GM18861 (cell line): Measurements from ENCODE around the gene RBM4B.

ENCODE experiments used
- ATAC-seq: cut with Tn5 transposase; IDR thresholded peaks from one replicate; pipeline ENCODE4 v1.9.1; 2021; ENCODE audit not compliant: unreplicated experiment

Gene RBM4B

DNA sequence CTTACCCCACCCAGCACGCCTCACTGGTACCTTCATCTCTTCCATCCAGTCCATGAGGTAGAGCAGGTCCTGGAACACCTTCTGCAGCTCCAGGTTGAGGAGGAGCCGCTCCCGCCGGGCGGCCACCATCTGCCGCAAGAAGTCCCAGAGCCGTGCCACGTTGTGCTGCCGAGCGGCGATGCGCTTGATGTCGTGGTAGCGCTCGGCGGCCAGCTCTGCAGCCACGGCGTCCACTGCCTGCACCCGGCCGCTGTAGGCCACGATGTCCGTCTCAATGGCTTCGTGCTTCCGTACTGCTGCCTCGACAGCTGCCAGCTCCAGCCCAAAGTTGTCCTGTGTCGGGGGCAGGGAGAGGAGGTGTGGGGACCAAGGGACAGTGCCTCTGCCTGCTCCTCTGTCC lies 29.8 kb upstream of the RBM4B start:
- ATAC-seq, result no peak

DNA sequence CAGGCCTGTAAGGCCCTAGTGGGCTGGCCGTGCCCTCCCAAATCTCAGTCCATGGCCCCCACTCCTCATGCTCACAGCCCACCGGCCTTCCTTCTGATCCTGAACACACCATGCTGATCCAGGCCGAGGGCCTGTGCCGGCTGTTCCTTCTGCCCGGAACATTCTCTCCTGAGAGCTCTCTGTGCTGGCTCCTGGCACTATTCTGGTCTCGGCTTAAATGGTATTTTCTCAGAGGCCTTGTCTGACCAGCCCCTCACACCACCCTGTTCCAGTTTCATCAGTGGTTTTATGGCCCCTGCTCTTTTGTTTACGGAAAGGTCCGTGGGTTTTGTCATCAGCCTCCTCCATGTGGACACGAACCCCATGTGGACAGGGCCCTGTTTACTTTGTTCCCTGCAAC lies 29.3 kb upstream of the RBM4B start:
- no peak for ATAC-seq

DNA sequence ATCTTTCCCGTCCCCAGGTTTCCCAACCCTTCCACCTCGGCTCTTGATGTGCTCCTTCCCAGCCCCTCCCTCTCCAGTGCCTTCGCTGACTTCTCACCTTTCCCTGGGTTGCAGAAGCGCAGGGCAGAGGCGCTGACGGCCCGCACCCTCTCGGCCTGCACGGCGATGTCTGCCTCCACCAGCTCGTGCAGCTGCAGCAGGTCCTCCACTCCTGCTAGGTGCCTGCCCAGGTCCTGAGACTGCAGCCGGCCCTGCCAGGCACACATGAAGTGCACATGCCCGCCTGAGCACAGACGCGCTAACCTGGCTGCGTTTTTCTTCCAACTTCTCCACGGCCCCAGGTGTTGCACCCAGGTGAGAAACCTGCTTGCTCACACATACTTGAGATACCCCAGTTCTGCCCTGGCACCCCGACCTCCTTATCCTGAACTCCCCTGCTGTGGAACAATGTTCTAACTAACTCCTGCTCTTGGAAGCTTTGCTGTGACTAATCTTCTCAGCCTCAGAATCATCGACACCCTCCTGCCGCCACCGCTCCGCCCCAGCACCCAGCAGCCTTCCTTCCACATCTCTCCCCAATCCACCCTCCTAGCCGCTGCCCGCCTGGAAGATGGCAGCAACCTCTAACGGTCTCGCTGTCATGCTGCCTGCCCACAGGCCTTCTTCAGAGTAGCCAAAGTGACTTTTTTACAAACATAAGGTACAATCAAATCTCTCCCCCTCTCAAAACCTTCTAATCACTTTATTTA lies 28.1 kb upstream of the RBM4B start:
- ATAC-seq, result no peak

GRCh38 chr11:66704659-66705360 lies 27.1 kb upstream of the RBM4B start:
- ATAC-seq, result no peak

- ATAC-seq, result no peak
Measured at GRCh38 chr11:66701432-66702240, 23.9 kb upstream of the RBM4B start.

DNA sequence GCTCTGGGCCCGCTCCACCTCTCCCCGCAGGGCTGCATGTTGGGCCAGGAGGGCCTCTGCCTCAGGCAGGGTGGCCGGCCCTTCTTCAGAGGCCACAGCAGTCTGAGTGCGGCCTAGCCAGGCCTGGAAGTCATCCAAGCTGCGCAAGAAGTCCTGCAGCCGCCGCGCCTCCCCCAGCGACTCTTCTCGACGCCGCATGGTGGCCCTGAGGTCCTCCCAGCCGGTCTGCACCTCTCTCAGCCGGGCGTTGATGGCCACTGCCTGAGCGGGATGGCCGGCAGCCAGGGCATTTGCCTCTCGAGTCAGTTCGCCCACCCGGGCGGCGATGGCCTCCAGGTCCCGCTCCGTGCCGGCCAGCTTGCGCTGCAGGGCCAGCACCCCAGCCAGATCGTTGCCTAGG lies 23.1 kb upstream of the RBM4B start:
- no peak for ATAC-seq

GRCh38 chr11:66700337-66700736 lies 22.6 kb upstream of the RBM4B start:
- no peak for ATAC-seq

GRCh38 chr11:66698491-66698890 lies 20.8 kb upstream of the RBM4B start:
- ATAC-seq, result no peak

- ATAC-seq, result no peak
Measured at GRCh38 chr11:66697988-66698387, 20.3 kb upstream of the RBM4B start.

GRCh38 chr11:66696146-66696545 lies 18.5 kb upstream of the RBM4B start:
- ATAC-seq, result no peak

GRCh38 chr11:66694732-66695207 lies 17.1 kb upstream of the RBM4B start:
- ATAC-seq, result no peak

- ATAC-seq, result no peak
Measured at GRCh38 chr11:66694056-66694410, 16.3 kb upstream of the RBM4B start.

DNA sequence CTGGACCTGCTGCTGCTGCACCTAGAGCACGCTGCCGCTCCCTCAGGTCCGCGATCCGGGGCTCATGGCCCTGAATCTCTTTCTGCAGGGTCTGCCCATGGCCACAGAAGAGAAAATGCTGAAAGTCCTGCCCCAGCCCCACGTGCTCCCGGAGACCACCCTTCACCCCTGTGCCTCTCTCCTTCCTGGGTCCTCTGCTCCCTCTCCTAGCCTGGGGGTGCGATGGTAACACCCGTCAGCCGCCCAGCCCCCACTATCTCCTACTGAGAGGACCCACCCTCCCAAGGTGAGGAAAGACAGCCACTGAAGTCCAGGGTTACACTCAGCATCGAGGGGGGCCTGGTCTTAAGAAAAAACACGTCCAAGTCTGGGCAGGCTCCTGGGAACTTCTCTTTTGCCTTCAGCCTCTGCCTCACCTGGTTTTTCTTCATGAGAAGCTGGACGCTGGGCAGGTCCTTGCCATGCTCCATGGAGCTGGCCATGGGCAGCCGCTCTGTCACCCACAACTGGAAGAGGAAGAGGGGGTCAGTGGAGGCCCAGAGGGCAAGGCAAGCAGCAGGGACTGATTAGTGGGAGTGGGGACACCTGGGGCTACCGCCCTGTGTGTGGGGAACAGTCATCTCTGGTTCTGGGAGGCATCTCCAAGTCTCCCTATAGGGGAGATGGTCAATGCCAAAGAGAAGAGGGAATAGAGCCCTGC lies 15.8 kb upstream of the RBM4B start:
- no peak for ATAC-seq

DNA sequence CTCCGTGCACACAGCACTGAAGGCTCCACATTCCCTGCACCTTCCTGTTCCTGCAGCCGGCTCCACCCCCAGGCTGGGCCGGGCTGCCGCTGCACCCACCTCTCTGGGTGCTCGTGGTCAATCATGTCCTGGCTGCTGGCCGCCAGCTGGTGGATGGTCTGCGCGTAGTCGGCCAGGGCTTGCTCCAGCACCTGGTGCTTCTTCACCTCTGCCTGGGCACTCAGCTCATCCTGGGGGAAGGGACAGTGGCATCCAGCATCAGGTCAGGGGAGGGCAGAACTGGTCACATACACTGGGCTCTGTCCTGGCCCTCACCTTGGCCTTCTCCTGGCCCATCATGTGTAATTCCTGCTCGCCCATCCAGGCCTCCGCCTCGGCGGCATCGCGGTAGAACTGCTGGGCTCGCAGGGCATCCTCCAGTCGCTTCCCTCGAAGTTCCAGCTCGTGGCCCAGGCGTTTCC lies 15.2 kb upstream of the RBM4B start:
- ATAC-seq, result no peak

GRCh38 chr11:66692446-66692845 lies 14.8 kb upstream of the RBM4B start:
- no peak for ATAC-seq

DNA sequence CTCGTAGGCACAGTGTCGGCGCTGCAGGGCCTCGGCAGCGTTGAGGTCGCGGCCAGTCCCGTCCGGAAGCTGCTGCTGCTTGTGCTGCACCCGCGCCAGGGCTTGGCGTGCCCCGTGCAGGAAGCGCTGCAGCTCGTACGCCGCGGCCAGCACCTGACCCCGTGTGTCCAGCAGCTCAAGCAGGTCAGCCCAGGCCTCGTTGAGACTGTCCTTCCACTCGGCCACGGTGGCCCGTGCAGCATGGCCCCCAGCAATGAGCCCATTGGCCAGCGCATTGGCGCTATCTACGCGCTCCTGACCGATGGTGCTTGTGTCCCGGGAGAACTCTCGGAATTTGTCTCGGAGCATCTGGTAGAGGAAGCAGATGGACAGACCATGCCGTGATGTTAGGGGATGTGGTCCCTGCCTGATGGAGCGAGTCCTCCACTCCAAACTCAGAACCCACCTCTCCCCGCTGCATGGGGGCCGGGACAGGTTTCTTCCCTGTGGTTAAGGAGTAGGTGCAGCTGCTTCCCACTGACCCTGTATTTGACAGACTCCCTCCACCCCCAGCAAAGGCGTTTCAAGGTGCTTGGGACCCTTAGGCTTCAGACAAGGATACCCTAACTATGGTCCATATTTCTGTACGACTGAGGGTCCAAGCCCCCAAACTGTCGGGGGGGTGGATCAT lies 13.8 kb upstream of the RBM4B start:
- ATAC-seq, result no peak

DNA sequence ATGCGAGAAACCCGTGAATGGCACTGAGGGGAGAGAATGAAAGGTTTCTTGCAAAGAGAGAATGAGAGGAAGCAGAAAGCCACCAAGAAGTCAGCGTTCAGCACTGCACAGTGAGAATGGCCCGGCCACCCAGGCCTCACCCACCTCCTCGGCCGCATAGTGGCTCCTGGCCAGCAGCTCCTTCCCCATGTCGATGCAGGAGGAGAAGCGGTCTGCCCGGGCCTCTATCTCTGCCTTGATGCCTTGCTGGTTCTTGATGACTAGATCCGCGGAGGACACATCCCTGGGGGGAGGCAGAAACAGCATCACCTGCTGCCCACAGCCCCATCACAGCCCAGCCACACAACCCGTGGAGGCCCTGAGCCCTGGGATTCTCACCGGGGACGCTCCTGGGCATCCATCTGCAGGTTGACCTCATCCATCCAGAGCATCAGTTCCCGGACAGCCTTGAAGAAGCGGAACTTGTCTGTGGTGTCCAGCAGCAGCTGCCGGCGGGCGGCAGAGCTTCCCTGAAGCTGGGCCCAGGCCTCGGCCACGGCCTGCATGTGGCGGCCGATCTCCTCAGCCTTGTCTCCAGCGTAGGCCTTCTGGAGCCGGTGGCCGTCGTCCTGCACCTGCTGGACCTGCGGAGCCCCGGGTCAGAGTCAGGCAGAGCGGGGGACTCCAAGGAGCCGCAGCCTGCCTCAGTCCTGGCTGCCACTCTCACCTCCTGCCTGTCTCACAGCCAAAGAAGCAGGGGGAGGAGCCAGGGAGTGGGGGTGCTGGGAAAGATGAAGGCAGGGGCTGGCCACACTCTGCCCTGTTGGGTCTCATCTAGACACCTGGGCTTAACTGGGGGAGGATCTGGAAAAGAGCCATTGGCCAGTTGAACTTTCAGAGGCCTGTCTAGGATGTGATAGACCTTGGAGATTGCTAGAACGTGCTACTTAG lies 12.2 kb upstream of the RBM4B start:
- no peak for ATAC-seq

- ATAC-seq, result no peak
Measured at GRCh38 chr11:66688561-66689534, 11.2 kb upstream of the RBM4B start.
